Activated CD4-positive, CD25-positive, alpha-beta regulatory T cell treated with anti-CD3 and anti-CD28 coated beads, Interleukin-2, amount 50 U/mL, for 24 hours (primary cell): ENCODE data around the gene NEK4.
"Not testable (repeated sequence)": the region's sequence is repeated elsewhere in the genome, so short reads cannot be mapped to it uniquely, and the experiment has no call there.

Source experiments
- ATAC-seq, 2 donors: fragments of 150-1000 bp; cut with Tn5 transposase; one replicate each; pipeline ENCODE4 v1.10.0; 2021; ENCODE audit warnings: mild to moderate bottlenecking in 1 of 2, moderate library complexity in 1 of 2

Gene NEK4

DNA sequence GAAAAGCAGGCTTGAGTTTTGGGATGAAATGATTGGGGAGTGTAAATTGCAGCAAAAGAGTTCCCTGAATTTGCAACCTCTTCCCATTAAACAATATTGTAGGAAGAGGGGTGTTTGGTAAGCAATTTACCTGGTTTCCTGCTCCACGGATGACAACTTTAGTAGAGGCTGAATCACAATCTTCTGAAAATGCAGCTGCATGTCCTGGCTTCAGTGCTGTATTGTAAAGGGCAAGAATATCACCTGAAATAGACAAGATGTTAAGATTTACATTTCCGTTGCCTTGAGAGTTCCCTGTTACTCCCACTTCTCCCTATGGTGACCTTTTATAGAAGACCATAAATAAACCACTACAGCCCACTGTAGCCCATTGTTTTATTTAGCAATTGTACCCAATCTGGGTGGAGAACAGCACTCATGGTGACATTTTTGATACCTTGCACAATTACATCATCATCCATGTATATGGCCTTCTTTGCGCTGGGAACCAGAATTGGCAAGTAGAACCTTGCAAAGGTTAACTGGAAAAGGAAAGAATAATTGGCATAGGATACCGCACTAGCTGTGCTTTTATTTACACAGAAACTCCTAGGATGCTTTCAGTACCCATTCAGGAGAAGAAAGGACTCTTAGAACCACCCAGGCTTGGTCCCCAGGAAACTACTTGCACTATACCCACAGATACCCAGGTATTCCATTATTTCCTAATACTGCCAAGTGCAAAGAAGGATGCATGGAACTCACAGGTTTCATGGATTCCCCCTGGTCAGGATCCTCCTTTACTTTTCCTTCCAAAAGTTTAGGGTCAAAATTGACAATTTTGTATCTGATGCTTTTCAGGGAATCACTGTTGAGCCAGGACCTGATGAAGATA is 74.7 kb downstream of the NEK4 start:
- no peak for ATAC-seq

DNA sequence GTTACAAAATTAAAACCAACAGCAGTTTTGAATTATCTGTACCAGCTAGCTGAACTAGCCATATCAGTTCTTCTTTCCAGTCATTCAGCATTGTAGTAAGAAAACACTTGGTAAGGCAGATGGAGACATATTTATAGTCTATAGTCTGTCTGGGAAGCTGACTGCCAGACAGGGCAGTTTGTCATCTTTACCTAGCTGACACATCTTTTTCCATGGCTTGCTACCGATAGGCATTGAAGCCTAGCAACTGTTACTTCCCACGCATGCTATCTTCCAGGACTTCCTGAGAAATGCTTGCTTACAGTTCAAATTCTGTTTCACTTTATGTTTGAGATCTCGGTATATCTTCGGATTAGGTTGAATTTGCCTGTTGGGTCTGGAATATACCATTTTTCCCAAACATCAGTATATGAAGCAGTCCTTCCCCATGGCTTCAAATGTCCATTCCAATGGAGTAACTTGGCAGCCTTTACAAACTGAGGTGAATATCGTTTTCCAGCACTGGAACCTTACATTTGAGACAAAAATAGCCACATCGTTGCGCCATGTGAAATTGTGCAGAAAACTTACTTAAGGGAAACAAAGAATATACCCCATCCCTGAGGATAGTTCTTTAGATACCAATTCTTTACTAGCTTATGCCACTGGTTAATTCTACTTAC is 76.1 kb downstream of the NEK4 start:
- peak; percentile 35 to 52 for ATAC-seq

GRCh38 chr3:52693071-52693470 is 77.7 kb downstream of the NEK4 start:
- no peak for ATAC-seq

DNA sequence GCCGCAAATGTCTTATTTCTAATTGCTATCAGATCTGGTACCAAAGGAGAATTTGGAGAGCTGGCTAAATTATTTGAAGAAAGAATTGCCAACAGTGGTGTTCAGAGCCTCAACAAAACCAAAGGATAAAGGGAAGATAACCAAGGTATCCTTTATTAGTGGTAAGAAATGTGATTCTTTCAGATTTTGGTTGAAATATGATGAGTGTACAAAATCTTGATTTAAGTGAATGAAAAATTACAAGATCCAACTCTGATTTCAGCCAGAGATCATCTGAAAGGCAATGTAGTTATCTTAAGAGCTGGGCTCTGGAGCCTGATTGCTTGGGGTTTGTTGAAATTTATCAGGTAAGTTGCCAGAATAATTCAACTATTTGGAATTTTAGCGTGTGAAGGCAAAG is 80.2 kb downstream of the NEK4 start:
- ATAC-seq, result no peak

- ATAC-seq, result peak in 1 of 2 donors; percentile 7
Observed at GRCh38 chr3:52689151-52689550, 81.6 kb downstream of the NEK4 start.

DNA sequence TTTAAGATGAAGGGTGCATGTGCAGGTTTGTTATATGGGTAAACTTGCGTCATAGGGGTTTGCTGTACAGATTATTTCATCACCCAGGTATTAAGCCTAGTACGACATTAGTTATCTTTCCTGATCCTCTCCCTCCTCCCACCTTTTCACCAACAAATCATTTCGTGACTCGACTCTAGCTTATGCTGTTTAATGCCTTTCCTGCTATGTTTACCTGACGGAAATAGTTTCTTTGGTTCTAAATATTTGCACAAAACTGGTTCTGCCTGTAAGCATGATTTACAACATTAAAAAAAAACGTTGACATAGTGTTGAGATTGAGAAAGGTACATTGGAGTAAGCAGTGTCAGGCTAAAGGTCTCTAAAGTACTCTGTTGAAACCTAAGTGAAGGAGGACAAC is 82.5 kb downstream of the NEK4 start:
- no peak for ATAC-seq

- ATAC-seq, result peak; percentile 72 to 78
Observed at GRCh38 chr3:52685709-52686691, 84.7 kb downstream of the NEK4 start, which contains the start of the genes GNL3 and PBRM1. Gene GNL3 (plus strand): TSS chr3:52686032. CDS start chr3:52686093, 61 bp downstream. Gene PBRM1 (minus strand): TSS chr3:52685913.

- ATAC-seq, result peak; percentile 73 to 77
Observed at GRCh38 chr3:52685285-52685708, 85.4 kb downstream of the NEK4 start.

DNA sequence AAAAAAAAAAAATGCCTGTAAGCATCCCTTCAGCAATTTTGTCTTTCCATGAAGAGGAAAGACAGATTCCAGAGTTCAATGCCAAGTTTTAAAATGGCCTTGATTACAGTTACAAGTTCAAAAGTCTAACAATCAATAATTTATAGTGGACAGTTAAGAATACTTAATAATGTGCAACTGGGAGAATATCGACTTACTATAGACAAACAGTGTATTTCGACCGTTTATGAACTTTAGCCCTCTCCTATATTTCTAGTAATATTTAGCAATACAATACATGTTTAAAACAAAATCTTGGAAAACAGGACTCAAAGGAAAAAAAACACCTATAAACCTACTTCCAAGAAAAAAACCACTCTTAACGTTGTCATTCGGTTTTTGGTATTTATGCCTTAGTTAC is 86.6 kb downstream of the NEK4 start:
- ATAC-seq, result no peak

- no peak for ATAC-seq
Observed at GRCh38 chr3:52683611-52684010, 87.1 kb downstream of the NEK4 start.

DNA sequence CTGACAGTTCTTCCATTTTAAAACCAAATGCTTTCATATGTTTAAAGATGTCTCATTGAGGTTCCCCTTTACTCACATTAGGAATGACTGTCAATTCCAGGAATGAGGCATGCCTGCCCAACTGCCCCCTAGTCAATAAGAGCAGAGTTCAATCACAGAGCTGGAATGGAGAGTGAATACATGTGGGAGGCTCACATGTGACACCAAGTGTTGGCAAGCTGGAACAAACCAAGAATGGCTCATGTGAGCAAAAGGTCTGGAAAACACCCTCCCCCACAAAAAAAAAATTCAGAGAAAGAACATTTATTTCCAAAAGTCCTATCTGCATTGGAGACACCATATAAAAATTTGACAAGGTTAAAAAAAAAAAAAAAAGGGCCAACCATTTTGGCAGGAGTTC is 88.7 kb downstream of the NEK4 start:
- peak; percentile 15 to 41 for ATAC-seq

- ATAC-seq, result no peak
Observed at GRCh38 chr3:52681596-52681995, 89.1 kb downstream of the NEK4 start.

- ATAC-seq, result no peak
Observed at GRCh38 chr3:52679811-52680210, 90.9 kb downstream of the NEK4 start.

DNA sequence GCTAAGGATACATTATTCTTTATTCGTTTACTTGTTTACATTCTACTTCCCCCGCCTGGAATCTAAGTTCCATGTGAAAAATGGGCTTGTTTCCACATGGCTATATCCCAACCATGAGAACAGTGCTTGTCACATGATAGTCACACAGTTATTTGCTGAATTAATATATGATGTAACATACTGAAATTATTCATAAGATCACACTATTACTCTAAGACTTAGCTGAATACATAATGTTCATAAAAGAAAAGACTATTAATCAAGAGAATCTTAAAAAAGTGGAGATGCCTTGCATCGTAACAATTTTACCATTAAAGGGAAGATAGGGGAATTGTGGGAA is 91.6 kb downstream of the NEK4 start:
- no peak for ATAC-seq

DNA sequence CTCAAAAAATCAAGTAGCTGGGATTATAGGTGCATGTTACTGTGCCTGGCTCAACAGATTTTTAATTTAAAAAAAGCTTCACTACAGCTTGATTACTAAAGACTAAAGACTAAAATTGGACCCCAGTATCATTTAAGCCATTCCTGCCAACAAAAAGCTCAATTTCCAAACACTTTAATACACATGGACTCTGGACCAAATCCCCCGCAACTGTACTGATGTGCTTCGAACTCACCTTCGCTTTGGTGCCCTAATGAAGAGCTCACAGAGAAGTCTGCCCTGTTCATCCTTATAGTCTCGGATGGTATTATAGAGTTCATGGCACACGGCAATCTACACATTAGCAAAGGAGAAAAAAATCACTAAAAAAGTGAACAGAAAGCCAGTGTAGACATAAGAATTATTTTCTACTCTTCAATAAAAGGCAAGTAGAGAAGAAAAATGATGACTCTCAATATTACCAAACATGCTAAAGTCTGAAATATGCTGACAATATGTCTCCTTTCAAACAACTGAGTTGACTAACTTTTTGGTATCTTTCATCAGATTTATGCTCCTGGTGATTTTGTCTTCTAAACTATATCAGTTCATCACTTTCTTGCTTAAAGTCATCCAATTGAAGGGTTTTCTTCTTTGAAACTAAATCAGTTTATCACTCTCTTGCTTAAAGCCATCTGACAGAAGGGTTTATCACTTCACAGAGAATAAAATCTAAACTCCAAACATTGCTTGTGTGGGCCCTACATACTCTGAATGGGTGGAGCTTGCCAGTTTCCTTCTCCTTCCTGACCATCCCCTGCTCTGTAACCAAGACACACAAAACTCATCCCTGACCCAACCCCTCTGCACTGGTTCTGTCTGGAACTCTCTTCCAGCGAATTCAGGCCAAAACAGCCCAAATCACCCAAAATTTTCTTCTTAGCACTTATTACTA is 92.2 kb downstream of the NEK4 start:
- no peak for ATAC-seq

- not testable (repeated sequence) for ATAC-seq
Observed at GRCh38 chr3:52676201-52676600, 94.5 kb downstream of the NEK4 start.

GRCh38 chr3:52671676-52672075 is 99.1 kb downstream of the NEK4 start:
- ATAC-seq, result no peak

- ATAC-seq, result peak; percentile 90
Observed at GRCh38 chr3:52670621-52671521, 99.9 kb downstream of the NEK4 start.

DNA sequence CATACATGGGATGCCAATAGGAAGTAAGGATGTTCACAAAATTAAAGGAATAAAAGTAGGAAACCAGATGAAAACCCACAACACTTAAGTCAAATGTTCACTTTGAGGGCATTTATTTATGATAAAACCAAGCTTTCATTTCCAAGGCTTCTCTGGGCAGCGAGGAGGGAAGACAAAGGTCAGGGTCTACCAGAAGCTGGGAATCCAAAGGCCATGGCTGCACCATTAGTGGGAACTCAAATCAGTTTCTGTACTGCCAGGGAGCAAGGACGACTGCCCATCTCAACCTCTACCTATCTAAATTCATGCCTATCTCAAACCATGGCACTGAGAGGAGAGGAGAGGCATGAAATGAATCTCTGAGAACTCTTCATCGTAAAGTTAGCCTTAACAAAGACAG is 107.6 kb downstream of the NEK4 start:
- ATAC-seq, result no peak

DNA sequence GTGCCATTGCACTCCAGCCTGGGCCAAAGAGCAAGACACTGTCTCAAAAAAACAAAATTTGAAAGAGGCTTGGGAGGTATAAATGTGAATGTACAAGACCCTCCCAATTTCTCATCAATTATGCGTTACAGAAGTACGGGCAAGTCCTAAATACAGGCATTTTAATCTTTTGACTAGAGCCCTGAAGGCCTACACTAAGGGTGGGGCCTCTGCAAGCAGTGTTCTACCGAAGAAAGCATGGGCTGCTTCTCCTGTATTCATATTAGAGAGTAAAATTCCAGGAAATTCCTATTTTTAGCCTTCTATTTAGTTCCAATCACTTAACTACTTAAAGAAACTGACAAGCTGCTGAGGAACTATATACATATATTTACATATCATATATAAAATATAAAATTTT is 110.7 kb downstream of the NEK4 start:
- no peak for ATAC-seq
